CD4-positive, CD25-positive, alpha-beta regulatory T cell (primary cell): ENCODE data around the gene GFRA4. TPM values are rescaled to one million over a fixed set of nuclear protein-coding genes. Genes with fewer than 3 reads are reported as not detected.

Experiments used
- ATAC-seq, 2 donors: fragments of 150-1000 bp; cut with Tn5 transposase; one replicate each; pipeline ENCODE4 v1.10.0; 2021; ENCODE audit warnings: low read depth in 2 of 2, moderate number of reproducible peaks in 2 of 2, moderate library complexity in 1 of 2
- DNase-seq, 3 donors: peaks; one replicate each; pipeline versions ENCODE4 v3.0.0 to v3.0.0-alpha.2; 2012 to 2022; ENCODE audit warnings: mixed read lengths in 1 of 3
- H3K27ac ChIP-seq: one replicate; pipeline ENCODE4 v1.7.0; 2013; ENCODE audit warnings: mild to moderate bottlenecking, low read length; ENCODE audit not compliant: insufficient read depth, poor library complexity, severe bottlenecking
- H3K27me3 ChIP-seq: one replicate; pipeline ENCODE4 v1.7.0; 2013; ENCODE audit warnings: low read length; ENCODE audit not compliant: control insufficient read depth, insufficient read depth
- H3K36me3 ChIP-seq: one replicate; pipeline ENCODE4 v1.7.0; 2013; ENCODE audit warnings: mild to moderate bottlenecking, low read length, moderate library complexity; ENCODE audit not compliant: control insufficient read depth, insufficient read depth
- H3K4me1 ChIP-seq: 2 replicates; pipeline ENCODE4 v1.7.0; 2013; ENCODE audit warnings: mild to moderate bottlenecking, low read length; ENCODE audit not compliant: insufficient read depth, control insufficient read depth, poor library complexity, severe bottlenecking
- H3K4me3 ChIP-seq: one replicate; pipeline ENCODE4 v1.7.0; 2013; ENCODE audit warnings: low read depth, mild to moderate bottlenecking, low read length, moderate library complexity
- H3K9me3 ChIP-seq, 2 experiments: 1 replicate in 1 of 2; 2 replicates in 1 of 2; pipeline ENCODE4 v1.7.0; 2013; ENCODE audit warnings: low read length in 2 of 2, mild to moderate bottlenecking in 1 of 2, moderate library complexity in 1 of 2; ENCODE audit not compliant: control insufficient read depth in 2 of 2
- H3K27ac Mint-ChIP-seq, 3 donors: one replicate each; pipeline ENCODE4 v1.8.0; 2020 to 2022; ENCODE audit warnings: mild to moderate bottlenecking in 3 of 3, mixed read lengths in 3 of 3, moderate library complexity in 2 of 3
- H3K27me3 Mint-ChIP-seq: one replicate; pipeline ENCODE4 v1.8.0; 2022; ENCODE audit warnings: mild to moderate bottlenecking, mixed read lengths
- H3K36me3 Mint-ChIP-seq: one replicate; pipeline ENCODE4 v1.8.0; 2020; ENCODE audit warnings: mixed read lengths
- H3K4me1 Mint-ChIP-seq, 4 donors: one replicate each; pipeline ENCODE4 v1.8.0; 2020 to 2022; ENCODE audit warnings: mixed read lengths in 4 of 4, mild to moderate bottlenecking in 1 of 4
- H3K4me3 Mint-ChIP-seq, 4 donors: one replicate each; pipeline ENCODE4 v1.8.0; 2020 to 2022; ENCODE audit warnings: mild to moderate bottlenecking in 4 of 4, mixed read lengths in 4 of 4, moderate library complexity in 3 of 4
- H3K9me3 Mint-ChIP-seq, 7 donors: one replicate each; pipeline ENCODE4 v1.8.0; 2020 to 2022; ENCODE audit warnings: mixed read lengths in 7 of 7, mild to moderate bottlenecking in 3 of 7, moderate library complexity in 2 of 7
- polyA plus RNA-seq, 4 donors: library from polyadenylated mRNA; unstranded; fragments of 300-500 nt; fragmentation: Illumina TruSeq; gene quantifications; one replicate each; pipeline ENCODE4 v1.2.3, GENCODE V29; 2021
- total RNA-seq: library from RNA; stranded (reverse); gene quantifications from one replicate; pipeline ENCODE4 v1.2.3, GENCODE V29; 2022

GFRA4 gene
- total and polyA plus RNA-seq, 5 donors from 2014 or later = not detected

DNA sequence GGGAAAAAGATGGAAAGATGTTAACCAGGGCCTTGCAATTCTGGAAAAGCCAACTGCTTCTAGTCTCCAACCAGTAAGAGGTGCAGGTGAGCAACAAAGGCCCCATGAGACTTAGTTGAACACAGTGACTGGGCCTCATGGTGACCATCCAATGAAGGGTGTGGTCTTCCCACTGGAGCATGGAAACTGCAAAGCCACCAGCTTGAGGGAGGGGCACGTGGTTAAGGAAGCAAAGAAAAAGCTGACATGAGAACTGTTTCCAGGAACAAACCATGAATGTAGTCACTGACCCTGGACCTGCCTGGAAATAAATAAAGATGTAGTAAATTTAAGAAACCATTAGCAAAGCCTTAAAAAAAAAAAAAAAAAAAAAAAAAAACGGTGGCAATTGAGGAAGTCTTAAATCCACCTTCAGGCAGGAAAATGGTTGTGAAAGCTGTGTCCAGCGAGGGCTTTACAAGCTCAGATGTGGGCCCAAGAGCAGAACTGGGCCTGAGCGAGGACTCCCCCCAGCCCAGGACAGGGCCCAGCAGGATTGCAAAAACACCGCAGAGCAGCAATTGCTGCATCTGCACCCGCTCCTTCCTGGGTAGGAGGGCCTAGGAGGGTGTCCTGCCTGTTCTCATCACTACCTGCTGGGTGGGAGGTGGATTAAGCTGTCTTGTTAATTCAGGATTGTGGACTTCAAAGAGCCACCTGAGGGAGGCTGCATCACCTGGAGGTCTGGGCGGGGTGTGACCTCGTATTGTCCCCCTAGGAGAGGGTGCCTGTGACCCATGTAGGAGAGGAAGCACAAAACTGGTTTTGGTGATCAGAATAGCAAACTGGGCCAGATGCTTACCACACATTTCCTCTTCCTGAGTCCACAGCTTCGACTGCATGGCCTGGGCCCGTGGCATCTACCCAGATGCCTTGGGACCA lies 10.3 kb downstream of the GFRA4 start:
- DNase-seq = no peak
- no peaks in the 10 kb centered on the region for H3K27me3 Mint-ChIP-seq
- H3K4me1 ChIP-seq = no peaks in the 10 kb centered on the region
- H3K27ac ChIP-seq = no peak overlapping the region
- H3K4me3 ChIP-seq = no peak overlapping the region
- no peak for ATAC-seq
- no peak overlapping the region for H3K27ac Mint-ChIP-seq
- no peaks in the 10 kb centered on the region for H3K27me3 ChIP-seq
- H3K4me3 Mint-ChIP-seq = no peak overlapping the region
- no peaks in the 10 kb centered on the region for H3K9me3 ChIP-seq
- peaks cover 0 to 6% (median 3%) of the 10 kb centered on the region in 7 donors for H3K9me3 Mint-ChIP-seq
- H3K36me3 ChIP-seq = peaks cover 2% of the 10 kb centered on the region
- peaks cover 0 to 18% (median 2%) of the 10 kb centered on the region in 4 donors for H3K4me1 Mint-ChIP-seq
- H3K36me3 Mint-ChIP-seq = peaks cover 12% of the 10 kb centered on the region

DNA sequence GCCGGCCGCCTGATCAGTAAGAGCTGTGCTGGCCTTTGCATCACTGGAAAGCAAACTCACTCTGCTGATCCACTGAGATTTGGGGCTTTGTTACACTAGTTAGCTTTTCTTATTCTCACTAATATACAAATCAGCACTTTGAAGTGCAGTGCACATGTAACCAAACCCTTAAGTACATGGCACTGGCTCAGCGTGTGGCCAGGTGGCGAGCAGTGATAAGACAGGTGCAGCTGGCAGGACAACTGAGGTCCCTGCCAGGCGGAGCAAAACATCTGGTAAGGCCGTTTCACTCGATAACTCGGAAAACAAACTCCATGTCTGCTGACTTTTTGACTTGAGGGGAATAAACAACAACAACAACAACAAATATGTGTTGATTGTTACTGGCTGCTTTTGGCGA lies 11.0 kb downstream of the GFRA4 start:
- H3K36me3 ChIP-seq = peaks cover 2% of the 10 kb centered on the region
- Mint-ChIP-seq H3K4me3 (no peak overlapping the region), H3K36me3 (peaks cover 17% of the 10 kb centered on the region), H3K27ac (no peak overlapping the region), H3K9me3 (peaks cover 0 to 6% (median 3%) of the 10 kb centered on the region in 7 donors), H3K27me3 (no peaks in the 10 kb centered on the region), H3K4me1 (peaks cover 0 to 11% (median 2%) of the 10 kb centered on the region in 4 donors)
- DNase-seq (no peak), ATAC-seq (no peak)
- no peak overlapping the region for H3K27ac ChIP-seq
- no peak overlapping the region for H3K4me3 ChIP-seq
- H3K4me1 ChIP-seq = no peaks in the 10 kb centered on the region
- no peaks in the 10 kb centered on the region for H3K27me3 ChIP-seq
- H3K9me3 ChIP-seq = no peaks in the 10 kb centered on the region

GRCh38 chr20:3651204-3651962 lies 11.8 kb downstream of the GFRA4 start:
- Histone ChIP-seq H3K27ac (no peak overlapping the region), H3K9me3 (no peaks in the 10 kb centered on the region), H3K4me1 (no peaks in the 10 kb centered on the region), H3K36me3 (peaks cover 6% of the 10 kb centered on the region), H3K4me3 (no peak overlapping the region), H3K27me3 (no peaks in the 10 kb centered on the region)
- peaks cover 23% of the 10 kb centered on the region for H3K36me3 Mint-ChIP-seq
- no peak overlapping the region for H3K27ac Mint-ChIP-seq
- H3K4me1 Mint-ChIP-seq = peaks cover 0 to 10% (median 2%) of the 10 kb centered on the region in 4 donors
- no peak overlapping the region for H3K4me3 Mint-ChIP-seq
- H3K27me3 Mint-ChIP-seq = no peaks in the 10 kb centered on the region
- DNase-seq (no peak), ATAC-seq (no peak)
- peaks cover 0 to 6% (median 3%) of the 10 kb centered on the region in 7 donors for H3K9me3 Mint-ChIP-seq

DNA sequence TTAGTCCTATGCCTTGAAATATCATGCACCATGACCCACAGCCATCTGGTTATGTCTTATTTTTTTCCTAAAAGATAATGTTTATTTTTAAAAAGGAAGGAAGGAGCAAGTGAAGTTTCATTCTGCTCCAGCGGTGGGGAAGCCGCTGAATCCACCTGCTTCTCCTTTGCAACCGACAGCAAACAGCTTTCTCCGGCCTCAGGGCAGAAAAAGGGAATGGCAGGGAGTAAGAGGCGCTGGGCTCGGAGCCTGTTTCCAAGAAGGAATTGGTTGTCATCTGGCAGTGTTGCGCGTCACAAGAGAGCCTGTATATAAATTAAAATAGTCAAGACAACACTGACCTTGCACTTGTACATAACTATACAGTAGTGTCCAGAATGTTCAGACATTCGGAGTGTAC lies 14.2 kb downstream of the GFRA4 start:
- Mint-ChIP-seq H3K9me3 (peaks cover 0 to 6% (median 2%) of the 10 kb centered on the region in 7 donors), H3K27ac (no peak overlapping the region), H3K27me3 (no peaks in the 10 kb centered on the region), H3K4me1 (peaks cover 0 to 10% (median 2%) of the 10 kb centered on the region in 4 donors), H3K36me3 (peaks cover 36% of the 10 kb centered on the region), H3K4me3 (no peak overlapping the region)
- Histone ChIP-seq H3K4me1 (no peaks in the 10 kb centered on the region), H3K27ac (no peak overlapping the region), H3K9me3 (no peaks in the 10 kb centered on the region), H3K27me3 (no peaks in the 10 kb centered on the region), H3K36me3 (peaks cover 11% of the 10 kb centered on the region), H3K4me3 (no peak overlapping the region)
- ATAC-seq (no peak), DNase-seq (no peak)

- no peak overlapping the region for H3K4me3 ChIP-seq
- Mint-ChIP-seq H3K36me3 (peaks cover 37% of the 10 kb centered on the region), H3K4me3 (no peak overlapping the region), H3K27ac (no peak overlapping the region), H3K9me3 (peaks cover 0 to 3% (median 0%) of the 10 kb centered on the region in 7 donors), H3K27me3 (no peaks in the 10 kb centered on the region), H3K4me1 (peaks cover 0 to 2% (median 0%) of the 10 kb centered on the region in 4 donors)
- no peak overlapping the region for H3K27ac ChIP-seq
- H3K9me3 ChIP-seq = no peaks in the 10 kb centered on the region
- ATAC-seq (no peak), DNase-seq (no peak)
- peaks cover 11% of the 10 kb centered on the region for H3K36me3 ChIP-seq
- H3K4me1 ChIP-seq = no peaks in the 10 kb centered on the region
- no peaks in the 10 kb centered on the region for H3K27me3 ChIP-seq
Measured at GRCh38 chr20:3647473-3647872, 15.7 kb downstream of the GFRA4 start.

DNA sequence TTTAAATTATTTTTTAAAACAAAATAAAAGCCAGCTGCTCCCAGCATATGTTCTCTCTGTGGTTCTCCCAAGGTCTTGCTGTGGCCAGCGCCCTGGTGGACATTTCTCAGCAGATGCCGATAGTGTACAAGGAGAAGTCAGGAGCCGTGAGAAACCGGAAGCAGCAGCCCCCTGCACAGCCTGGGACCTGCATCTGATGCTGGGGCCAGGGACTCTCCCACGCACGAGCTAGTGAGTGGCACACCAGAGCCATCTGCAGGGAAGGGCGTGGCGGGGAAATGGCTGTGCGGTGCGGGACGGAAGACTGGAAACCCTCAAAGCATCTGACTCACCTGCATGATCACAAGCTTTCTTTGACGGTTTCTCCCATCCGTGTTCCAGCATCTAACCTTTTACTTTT lies 16.5 kb downstream of the GFRA4 start:
- H3K36me3 ChIP-seq = peaks cover 11% of the 10 kb centered on the region
- Mint-ChIP-seq H3K9me3 (peaks cover 0 to 1% (median 0%) of the 10 kb centered on the region in 7 donors), H3K27ac (no peak overlapping the region), H3K4me1 (no peaks in the 10 kb centered on the region), H3K36me3 (peaks cover 44% of the 10 kb centered on the region), H3K4me3 (no peak overlapping the region), H3K27me3 (no peaks in the 10 kb centered on the region)
- ATAC-seq = no peak
- H3K27me3 ChIP-seq = no peaks in the 10 kb centered on the region
- no peaks in the 10 kb centered on the region for H3K4me1 ChIP-seq
- no peak overlapping the region for H3K4me3 ChIP-seq
- no peak overlapping the region for H3K27ac ChIP-seq
- DNase-seq = no peak
- H3K9me3 ChIP-seq = no peaks in the 10 kb centered on the region

DNA sequence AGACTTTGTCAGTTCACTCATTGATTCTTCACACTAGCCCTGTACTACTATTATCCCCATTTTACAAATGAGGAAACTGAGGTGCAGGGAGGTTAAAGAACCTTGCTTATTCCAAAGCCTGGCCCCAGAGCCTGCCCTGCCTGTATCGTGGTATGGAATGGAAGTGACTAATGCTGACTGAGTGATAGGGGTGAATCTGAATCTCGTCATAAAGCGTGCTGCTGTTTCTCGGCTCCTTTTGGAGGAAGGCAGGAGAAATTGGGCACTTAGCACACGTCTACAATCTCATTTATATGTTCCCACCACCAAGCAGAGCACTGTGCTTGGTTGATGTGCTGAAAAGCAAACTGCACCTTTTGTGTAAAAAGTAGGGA lies 17.1 kb downstream of the GFRA4 start:
- DNase-seq = no peak
- H3K27me3 ChIP-seq = no peaks in the 10 kb centered on the region
- Mint-ChIP-seq H3K36me3 (peaks cover 44% of the 10 kb centered on the region), H3K9me3 (peaks cover 0 to 1% (median 0%) of the 10 kb centered on the region in 7 donors), H3K27ac (no peak overlapping the region), H3K4me3 (no peak overlapping the region), H3K27me3 (no peaks in the 10 kb centered on the region), H3K4me1 (no peaks in the 10 kb centered on the region)
- peaks cover 11% of the 10 kb centered on the region for H3K36me3 ChIP-seq
- H3K27ac ChIP-seq = no peak overlapping the region
- no peaks in the 10 kb centered on the region for H3K9me3 ChIP-seq
- H3K4me1 ChIP-seq = no peaks in the 10 kb centered on the region
- no peak overlapping the region for H3K4me3 ChIP-seq
- no peak for ATAC-seq
